IMR-90 (cell line): Measurements from ENCODE around the gene RTN4RL2. TPM values are rescaled to one million over a fixed set of nuclear protein-coding genes. Genes with fewer than 3 reads are reported as not detected.

Source experiments
- ATAC-seq: fragments of 200-7000 bp; cut with Tn5 transposase; 2 replicates; pipeline ENCODE4 v1.9.1; 2020; ENCODE audit warnings: low read depth, mild to moderate bottlenecking, moderate library complexity
- BruUV-seq: library from RNA; stranded (reverse); fragments of 400-500 nt; replicated peaks from 2 replicates; lab custom pipeline; 2021; lab: Mats Ljungman, UMichigan
- CTCF ChIA-PET: fragments of 300-600 bp; formaldehyde crosslinking; extraction: SDS; loops from one replicate; lab custom pipeline; 2021; ENCODE audit warnings: antibody characterized with exemption; lab: Yijun Ruan, JAX
- POLR2A ChIA-PET: fragments of 300-600 bp; sonication (Branson Sonifier 250); formaldehyde crosslinking; loops from one replicate; lab custom pipeline; 2022; ENCODE audit warnings: antibody characterized with exemption; ENCODE audit not compliant: unreplicated experiment; lab: Charles Lee
- DNase-seq: peaks from one replicate; pipeline ENCODE4 v3.0.0; 2013
- H2AFZ ChIP-seq: replicated peaks from 2 replicates; pipeline ENCODE3; 2013; ENCODE audit warnings: low read length, mild to moderate bottlenecking; ENCODE audit not compliant: poor library complexity
- H2AK5ac ChIP-seq: 2 replicates; pipeline ENCODE4 v1.6.1; 2013; ENCODE audit warnings: low read depth, low read length, inconsistent platforms
- H2AK9ac ChIP-seq: replicated peaks from 2 replicates; pipeline ENCODE3; 2013; ENCODE audit warnings: mild to moderate bottlenecking, low read depth, low read length, moderate library complexity; ENCODE audit not compliant: poor library complexity
- H2BK120ac ChIP-seq: 2 replicates; pipeline ENCODE4 v1.6.1; 2013; ENCODE audit warnings: low read depth, low read length, inconsistent platforms
- H2BK15ac ChIP-seq: 3 replicates; pipeline ENCODE4 v1.6.1; 2013; ENCODE audit warnings: low read depth, low read length, inconsistent platforms
- H2BK20ac ChIP-seq: 2 replicates; pipeline ENCODE4 v1.6.1; 2013; ENCODE audit warnings: low read depth, mild to moderate bottlenecking, inconsistent platforms, low read length, moderate library complexity
- H2BK5ac ChIP-seq: 2 replicates; pipeline ENCODE4 v1.6.1; 2013; ENCODE audit warnings: mild to moderate bottlenecking, low read depth, low read length, inconsistent platforms; ENCODE audit not compliant: poor library complexity, severe bottlenecking
- H3K14ac ChIP-seq: replicated peaks from 2 replicates; pipeline ENCODE4 v1.6.1; 2013; ENCODE audit warnings: low read depth, low read length, inconsistent platforms
- H3K18ac ChIP-seq: 2 replicates; pipeline ENCODE4 v1.6.1; 2013; ENCODE audit warnings: low read depth, low read length, control low read depth
- H3K23ac ChIP-seq: 2 replicates; pipeline ENCODE4 v1.6.1; 2013; ENCODE audit warnings: low read depth, low read length, inconsistent platforms
- H3K27ac ChIP-seq: 2 replicates; pipeline ENCODE4 v1.5.1; 2013; ENCODE audit warnings: mild to moderate bottlenecking, control low read depth, low read length; ENCODE audit not compliant: insufficient read depth
- H3K27me3 ChIP-seq: 2 replicates; pipeline ENCODE4 v1.6.1; 2013; ENCODE audit warnings: low read length; ENCODE audit not compliant: control insufficient read depth, insufficient read depth
- H3K36me3 ChIP-seq: 2 replicates; pipeline ENCODE4 v1.6.1; 2013; ENCODE audit warnings: low read length, mixed read lengths; ENCODE audit not compliant: control insufficient read depth, insufficient read depth
- H3K4ac ChIP-seq: 2 replicates; pipeline ENCODE4 v1.6.1; 2013; ENCODE audit warnings: low read depth, low read length, inconsistent platforms
- H3K4me1 ChIP-seq: 2 replicates; pipeline ENCODE4 v1.6.1; 2013; ENCODE audit warnings: low read length, mixed read lengths; ENCODE audit not compliant: control insufficient read depth, insufficient read depth
- H3K4me2 ChIP-seq: 2 replicates; pipeline ENCODE4 v1.6.1; 2013; ENCODE audit warnings: low read depth, mild to moderate bottlenecking, control low read depth, low read length, moderate library complexity
- H3K4me3 ChIP-seq: 2 replicates; pipeline ENCODE4 v1.5.1; 2013; ENCODE audit warnings: low read depth, mild to moderate bottlenecking, control low read depth, low read length, moderate library complexity; ENCODE audit not compliant: insufficient read depth
- H3K56ac ChIP-seq: 2 replicates; pipeline ENCODE4 v1.6.1; 2013; ENCODE audit warnings: low read length, inconsistent platforms; ENCODE audit not compliant: insufficient read depth; ENCODE audit errors: extremely low read depth
- H3K79me1 ChIP-seq, 2 experiments: 2 replicates each; pipeline ENCODE4 v1.6.1; 2013; ENCODE audit warnings: low read length in 2 of 2, inconsistent platforms in 1 of 2, low read depth in 1 of 2
- H3K9ac ChIP-seq: 2 replicates; pipeline ENCODE4 v1.6.1; 2013; ENCODE audit warnings: low read depth, low read length, control low read depth
- H3K9me1 ChIP-seq: 2 replicates; pipeline ENCODE4 v1.6.1; 2013; ENCODE audit warnings: low read length, inconsistent platforms; ENCODE audit not compliant: insufficient read depth
- H3K9me3 ChIP-seq: 2 replicates; pipeline ENCODE4 v1.6.1; 2013; ENCODE audit warnings: low read length; ENCODE audit not compliant: control insufficient read depth, insufficient read depth
- H4K20me1 ChIP-seq: 2 replicates; pipeline ENCODE4 v1.6.1; 2013; ENCODE audit warnings: low read length, inconsistent platforms; ENCODE audit not compliant: insufficient read depth
- H4K5ac ChIP-seq: 2 replicates; pipeline ENCODE4 v1.6.1; 2013; ENCODE audit warnings: mild to moderate bottlenecking, low read depth, low read length, control low read depth
- H4K8ac ChIP-seq, 2 experiments: 2 replicates each; pipeline ENCODE4 v1.6.1; 2013; ENCODE audit warnings: low read depth in 2 of 2, low read length in 2 of 2, control low read depth in 1 of 2, inconsistent platforms in 1 of 2
- H4K91ac ChIP-seq: 2 replicates; pipeline ENCODE4 v1.6.1; 2013; ENCODE audit warnings: low read depth, low read length, inconsistent platforms; ENCODE audit not compliant: insufficient read depth
- BHLHE40 ChIP-seq: fragments of 150-350 bp; IDR thresholded peaks from 2 replicates; pipeline ENCODE4 v1.6.1; 2016; ENCODE audit warnings: mild to moderate bottlenecking, low read depth, low read length
- CEBPB ChIP-seq: IDR thresholded peaks from 2 replicates; pipeline ENCODE4 v1.6.1; 2012; ENCODE audit warnings: low read depth, low read length, improper control_type of control experiment
- CHD1 ChIP-seq: IDR thresholded peaks from 2 replicates; pipeline ENCODE4 v1.6.1; 2012; ENCODE audit warnings: low read depth, low read length, improper control_type of control experiment
- FOS ChIP-seq: fragments of 150-350 bp; IDR thresholded peaks from 2 replicates; pipeline ENCODE4 v1.6.1; 2016; ENCODE audit warnings: low read depth, low read length
- MAFK ChIP-seq: IDR thresholded peaks from 2 replicates; pipeline ENCODE4 v1.6.1; 2012; ENCODE audit warnings: low read depth, low read length, improper control_type of control experiment
- MAZ ChIP-seq: IDR thresholded peaks from 2 replicates; pipeline ENCODE4 v1.6.1; 2012; ENCODE audit warnings: low read depth, mild to moderate bottlenecking, low read length, improper control_type of control experiment, moderate library complexity, borderline replicate concordance
- MXI1 ChIP-seq: IDR thresholded peaks from 2 replicates; pipeline ENCODE4 v1.6.1; 2012; ENCODE audit warnings: low read depth, mild to moderate bottlenecking, low read length, moderate library complexity, borderline replicate concordance
- NFE2L2 ChIP-seq: fragments of 150-350 bp; IDR thresholded peaks from 2 replicates; pipeline ENCODE4 v1.6.1; 2016; ENCODE audit warnings: low read depth, mild to moderate bottlenecking, low read length
- POLR2A ChIP-seq: IDR thresholded peaks from 2 replicates; pipeline ENCODE4 v1.6.1; 2012; ENCODE audit warnings: mild to moderate bottlenecking, low read depth, low read length
- RAD21 ChIP-seq: IDR thresholded peaks from 2 replicates; pipeline ENCODE4 v1.6.1; 2012; ENCODE audit warnings: low read length, improper control_type of control experiment
- RCOR1 ChIP-seq: IDR thresholded peaks from 2 replicates; pipeline ENCODE4 v1.6.1; 2012; ENCODE audit warnings: mild to moderate bottlenecking, low read length, improper control_type of control experiment; ENCODE audit not compliant: insufficient replicate concordance
- RFX5 ChIP-seq: IDR thresholded peaks from 2 replicates; pipeline ENCODE4 v1.8.0; 2012; ENCODE audit warnings: low read depth, mild to moderate bottlenecking, low read length, moderate library complexity
- SMC3 ChIP-seq: fragments of 150-350 bp; IDR thresholded peaks from 2 replicates; pipeline ENCODE4 v1.6.1; 2016; ENCODE audit warnings: low read depth, mild to moderate bottlenecking, antibody characterized with exemption, low read length, moderate library complexity
- WGBS, 2 experiments: methylation state at CpG; one replicate each; pipeline versions ENCODE4 v1.1.5 to v1.1.7; 2013; ENCODE audit warnings: missing lambda C conversion rate in 2 of 2; ENCODE audit not compliant: insufficient read length in 1 of 2; ENCODE audit errors: extremely low coverage in 2 of 2; 5-methylcytosine and 5-hydroxymethylcytosine counted together
- dilution Hi-C: fragments of 300-500 bp; cut with HindIII; formaldehyde crosslinking; loops from one replicate; pipeline ENCODE4 v1.14.3; 2018; ENCODE audit warnings: low sequenced_read_pairs; ENCODE audit not compliant: unreplicated experiment
- in situ Hi-C: fragments of 300-500 bp; cut with MboI; formaldehyde crosslinking; loops from 3 replicates; pipeline ENCODE4 v1.14.3; 2019; ENCODE audit warnings: low sequenced_read_pairs, inconsistent platforms, mixed read lengths
- intact Hi-C: fragments of 100-400 bp; cut with micrococcal nuclease; formaldehyde crosslinking; loops from 2 replicates; pipeline ENCODE4 v1.10.0; 2022
- polyA plus RNA-seq, 3 experiments: library from polyadenylated mRNA; depleted of rRNA; stranded (reverse); fragments of >200 nt; gene quantifications; 2 replicates each; pipeline ENCODE4 v1.2.3, GENCODE V29; 2012; ENCODE audit warnings: low replicate concordance in 1 of 3
- total RNA-seq: library from RNA; depleted of rRNA; stranded (reverse); fragments of >200 nt; gene quantifications from 2 replicates; pipeline ENCODE4 v1.2.3, GENCODE V29; 2012
- TF ChIP-seq, protein P1 (sequence below): conservative IDR thresholded peaks from 2 replicates; pipeline ENCODE4 v1.5.1; 2012; ENCODE audit warnings: mild to moderate bottlenecking, low read depth, low read length, improper control_type of control experiment
- TF ChIP-seq, protein P2 (sequence below): fragments of 150-350 bp; IDR thresholded peaks from 2 replicates; pipeline ENCODE4 v1.6.1; 2017; ENCODE audit warnings: mild to moderate bottlenecking, antibody characterized with exemption, low read length, low read depth
- TF ChIP-seq, protein P3 (sequence below): fragments of 150-350 bp; IDR thresholded peaks from 2 replicates; pipeline ENCODE4 v1.6.1; 2016; ENCODE audit warnings: low read depth, mild to moderate bottlenecking, low read length, moderate library complexity, borderline replicate concordance

Gene RTN4RL2
- total and polyA plus RNA-seq, 2 of the 4 experiments (the other 2 are of a cell fraction), result 1.5 TPM; not detected in 1

DNA sequence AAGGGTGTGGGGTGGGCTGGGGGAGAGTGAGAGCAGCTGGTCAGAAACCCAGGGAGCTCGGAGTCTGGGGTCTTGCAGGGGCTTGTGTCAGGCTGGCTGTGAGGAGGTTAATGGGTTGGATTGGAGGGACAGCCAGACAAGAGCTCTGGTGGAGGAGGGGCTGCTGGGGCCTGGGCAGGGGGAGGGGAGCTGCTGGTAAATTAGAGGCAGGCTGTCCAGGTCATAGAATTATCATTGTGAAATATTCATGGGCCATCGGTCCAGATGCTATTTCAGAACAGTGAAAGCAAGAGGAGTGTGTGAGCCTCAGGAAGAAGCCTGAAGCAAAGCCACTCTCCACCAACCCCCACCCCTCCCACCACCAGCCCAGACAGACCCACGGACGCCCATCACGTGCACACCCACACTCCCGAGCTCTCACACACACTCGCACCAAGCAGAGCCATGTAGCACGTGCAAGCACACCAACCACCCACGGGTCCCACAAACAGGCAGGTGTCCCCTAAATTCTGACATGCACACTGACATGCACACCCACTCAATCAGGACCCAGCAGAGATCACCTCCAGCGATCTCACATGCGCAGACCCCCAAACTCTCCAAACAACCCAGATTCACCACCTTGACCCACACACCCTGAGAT lies 18.8 kb downstream of the RTN4RL2 start:
- no peak overlapping the region for H3K27ac ChIP-seq
- H3K79me1 ChIP-seq, result no peaks in the 10 kb centered on the region
- H2AK9ac ChIP-seq, result no peak overlapping the region
- H2BK20ac ChIP-seq, result no peak overlapping the region
- no peak overlapping the region for H4K5ac ChIP-seq
- H3K9ac ChIP-seq, result no peak overlapping the region
- no peak for ATAC-seq
- H2AFZ ChIP-seq, result no peak overlapping the region
- H3K27me3 ChIP-seq, result peaks cover 57% of the 10 kb centered on the region
- no peak overlapping the region for H3K4me3 ChIP-seq
- no peak for DNase-seq
- H3K23ac ChIP-seq, result no peak overlapping the region
- H2BK5ac ChIP-seq, result no peak overlapping the region
- H4K8ac ChIP-seq, result no peak overlapping the region
- H4K20me1 ChIP-seq, result no peaks in the 10 kb centered on the region; the same call in 1 of the 2 replicates
- no peaks in the 10 kb centered on the region for H3K9me1 ChIP-seq
- no peak overlapping the region for H4K91ac ChIP-seq
- H3K56ac ChIP-seq, result no peak overlapping the region
- TF ChIP-seq CHD1 (no peak), SMC3 (no peak), RAD21 (no peak), MAZ (no peak), FOS (no peak), NFE2L2 (no peak), POLR2A (no peak), RFX5 (no peak), CEBPB (no peak), BHLHE40 (no peak), MAFK (no peak), RCOR1 (no peak), MXI1 (no peak)
- TF ChIP-seq, protein P1, sequence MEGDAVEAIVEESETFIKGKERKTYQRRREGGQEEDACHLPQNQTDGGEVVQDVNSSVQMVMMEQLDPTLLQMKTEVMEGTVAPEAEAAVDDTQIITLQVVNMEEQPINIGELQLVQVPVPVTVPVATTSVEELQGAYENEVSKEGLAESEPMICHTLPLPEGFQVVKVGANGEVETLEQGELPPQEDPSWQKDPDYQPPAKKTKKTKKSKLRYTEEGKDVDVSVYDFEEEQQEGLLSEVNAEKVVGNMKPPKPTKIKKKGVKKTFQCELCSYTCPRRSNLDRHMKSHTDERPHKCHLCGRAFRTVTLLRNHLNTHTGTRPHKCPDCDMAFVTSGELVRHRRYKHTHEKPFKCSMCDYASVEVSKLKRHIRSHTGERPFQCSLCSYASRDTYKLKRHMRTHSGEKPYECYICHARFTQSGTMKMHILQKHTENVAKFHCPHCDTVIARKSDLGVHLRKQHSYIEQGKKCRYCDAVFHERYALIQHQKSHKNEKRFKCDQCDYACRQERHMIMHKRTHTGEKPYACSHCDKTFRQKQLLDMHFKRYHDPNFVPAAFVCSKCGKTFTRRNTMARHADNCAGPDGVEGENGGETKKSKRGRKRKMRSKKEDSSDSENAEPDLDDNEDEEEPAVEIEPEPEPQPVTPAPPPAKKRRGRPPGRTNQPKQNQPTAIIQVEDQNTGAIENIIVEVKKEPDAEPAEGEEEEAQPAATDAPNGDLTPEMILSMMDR, result no peak
- TF ChIP-seq, protein P2, sequence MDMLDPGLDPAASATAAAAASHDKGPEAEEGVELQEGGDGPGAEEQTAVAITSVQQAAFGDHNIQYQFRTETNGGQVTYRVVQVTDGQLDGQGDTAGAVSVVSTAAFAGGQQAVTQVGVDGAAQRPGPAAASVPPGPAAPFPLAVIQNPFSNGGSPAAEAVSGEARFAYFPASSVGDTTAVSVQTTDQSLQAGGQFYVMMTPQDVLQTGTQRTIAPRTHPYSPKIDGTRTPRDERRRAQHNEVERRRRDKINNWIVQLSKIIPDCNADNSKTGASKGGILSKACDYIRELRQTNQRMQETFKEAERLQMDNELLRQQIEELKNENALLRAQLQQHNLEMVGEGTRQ, result no peak
- TF ChIP-seq, protein P3, sequence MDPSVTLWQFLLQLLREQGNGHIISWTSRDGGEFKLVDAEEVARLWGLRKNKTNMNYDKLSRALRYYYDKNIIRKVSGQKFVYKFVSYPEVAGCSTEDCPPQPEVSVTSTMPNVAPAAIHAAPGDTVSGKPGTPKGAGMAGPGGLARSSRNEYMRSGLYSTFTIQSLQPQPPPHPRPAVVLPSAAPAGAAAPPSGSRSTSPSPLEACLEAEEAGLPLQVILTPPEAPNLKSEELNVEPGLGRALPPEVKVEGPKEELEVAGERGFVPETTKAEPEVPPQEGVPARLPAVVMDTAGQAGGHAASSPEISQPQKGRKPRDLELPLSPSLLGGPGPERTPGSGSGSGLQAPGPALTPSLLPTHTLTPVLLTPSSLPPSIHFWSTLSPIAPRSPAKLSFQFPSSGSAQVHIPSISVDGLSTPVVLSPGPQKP, result no peak
- H2AK5ac ChIP-seq, result no peak overlapping the region
- H3K4me1 ChIP-seq, result no peaks in the 10 kb centered on the region
- no peak overlapping the region for H3K18ac ChIP-seq
- no peaks in the 10 kb centered on the region for H3K36me3 ChIP-seq
- POLR2A ChIA-PET, result no interaction called here
- no peak overlapping the region for H2BK120ac ChIP-seq
- in situ Hi-C loops (loop anchor here (25.0 kb wide), 1 partner anchor 1033 kb away; the partner anchor contains the start of gene OR5B21), dilution Hi-C loops (no loop called here), intact Hi-C loops (no loop called here)
- no peak overlapping the region for H3K4me2 ChIP-seq
- no peak overlapping the region for H2BK15ac ChIP-seq
- no peak overlapping the region for H3K4ac ChIP-seq
- no peak overlapping the region for H3K14ac ChIP-seq
- H3K9me3 ChIP-seq, result no peaks in the 10 kb centered on the region
- CTCF ChIA-PET, result interaction anchor here (0.7 to 1.4 kb wide), 2 partner anchors 14 to 21 kb away, joined by 3 to 8 read pairs; no protein-coding TSS in a partner anchor
- no TSS peak for BruUV-seq
- 20% methylated on average over 1 of the region's 11 CpGs; no CpG with 5 or more reads in 1 of the 2 experiments for WGBS, 2 experiments
